HCT116 (cell line): Measurements from ENCODE around the gene PTCH2. TPM values are rescaled to one million over a fixed set of nuclear protein-coding genes. Genes with fewer than 3 reads are reported as not detected.
"Not testable (repeated sequence)": the region's sequence is repeated elsewhere in the genome, so short reads cannot be mapped to it uniquely, and the experiment has no call there.

Experiments used
- ATAC-seq: fragments of 200-7000 bp; cut with Tn5 transposase; 2 replicates; pipeline ENCODE4 v1.9.1; 2020; ENCODE audit warnings: mild to moderate bottlenecking, moderate library complexity
- BruUV-seq: library from RNA; stranded (reverse); fragments of 400-500 nt; replicated peaks from 2 replicates; lab custom pipeline; 2021; lab: Mats Ljungman, UMichigan
- CTCF ChIA-PET: fragments of 300-600 bp; sonication (Branson Sonifier 250); formaldehyde crosslinking; loops from one replicate; lab custom pipeline; 2021; ENCODE audit warnings: antibody characterized with exemption; lab: Charles Lee
- POLR2A ChIA-PET: fragments of 300-600, 350-600 bp; sonication (Branson Sonifier 250); formaldehyde crosslinking; loops from one replicate; lab custom pipeline; 2021; ENCODE audit warnings: antibody characterized with exemption; lab: Charles Lee
- RAD21 ChIA-PET, 2 experiments: fragments of 300-600 bp; sonication (Branson Sonifier 250); formaldehyde crosslinking; loops; one replicate each; lab custom pipeline; 2023; ENCODE audit warnings: low total read pairs in 2 of 2; ENCODE audit not compliant: uncharacterized antibody in 2 of 2, unreplicated experiment in 2 of 2, low non-redundant PET in 1 of 2; lab: Charles Lee
- DNase-seq: peaks from one replicate; pipeline ENCODE4 v3.0.0-alpha.2; 2010; ENCODE audit warnings: low read depth, low spot score
- H2AFZ ChIP-seq: fragments of 200-600 bp; shearing (Covaris generic), sonication (generic); 2 replicates; pipeline ENCODE4 v1.6.1; 2017; ENCODE audit warnings: low read depth, mixed run types, mixed read lengths, antibody characterized with exemption, low read length; ENCODE audit not compliant: poor library complexity, severe bottlenecking
- H3K27ac ChIP-seq: 2 replicates; pipeline ENCODE4 v1.5.1; 2012; ENCODE audit warnings: low read depth, low read length
- H3K27me3 ChIP-seq: fragments of 200-600 bp; sonication (generic); 2 replicates; pipeline ENCODE4 v1.6.1; 2016; ENCODE audit warnings: mixed run types, low read length, mixed read lengths; ENCODE audit not compliant: insufficient read depth
- H3K36me3 ChIP-seq, 2 experiments: fragments of 200-500 bp in 1 of 2; fragments of 200-600 bp in 1 of 2; sonication (Bioruptor generic) in 1 of 2; sonication (generic) in 1 of 2; 2 replicates each; pipeline versions ENCODE4 v1.5.1 to v1.6.1; 2014 to 2016; ENCODE audit warnings: low read length in 2 of 2, inconsistent platforms in 1 of 2, mixed read lengths in 1 of 2, mixed run types in 1 of 2; ENCODE audit not compliant: insufficient read depth in 2 of 2, control insufficient read depth in 1 of 2
- H3K4me1 ChIP-seq, 2 experiments: fragments of 200-600 bp in 1 of 2; sonication (generic) in 1 of 2; 2 replicates each; pipeline versions ENCODE4 v1.5.1 to v1.6.1; 2012 to 2017; ENCODE audit warnings: low read length in 2 of 2, inconsistent platforms in 1 of 2, mild to moderate bottlenecking in 1 of 2, mixed read lengths in 1 of 2, mixed run types in 1 of 2, moderate library complexity in 1 of 2; ENCODE audit not compliant: insufficient read depth in 2 of 2, control insufficient read depth in 1 of 2
- H3K4me2 ChIP-seq: fragments of 200-600 bp; sonication (generic); 2 replicates; pipeline ENCODE4 v1.6.1; 2017; ENCODE audit warnings: mixed run types, low read length, mixed read lengths
- H3K4me3 ChIP-seq, 2 experiments: fragments of 200-600 bp in 1 of 2; sonication (generic) in 1 of 2; replicated peaks in 1 of 2; 2 replicates each; pipeline ENCODE4 v1.5.1; 2011 to 2016; ENCODE audit warnings: low read length in 2 of 2, control low read depth in 1 of 2, low read depth in 1 of 2, mild to moderate bottlenecking in 1 of 2, mixed read lengths in 1 of 2, mixed run types in 1 of 2
- H3K79me2 ChIP-seq: fragments of 200-600 bp; sonication (generic); 2 replicates; pipeline ENCODE4 v1.6.1; 2017; ENCODE audit warnings: mild to moderate bottlenecking, mixed run types, low read length, moderate library complexity, mixed read lengths; ENCODE audit not compliant: insufficient read depth
- H3K9ac ChIP-seq: fragments of 200-600 bp; sonication (generic); 2 replicates; pipeline ENCODE4 v1.6.1; 2016; ENCODE audit warnings: low read length, mixed read lengths
- H3K9me2 ChIP-seq: fragments of 200-600 bp; sonication (generic), shearing (Covaris generic); 2 replicates; pipeline ENCODE4 v1.6.1; 2017; ENCODE audit warnings: mixed run types, mild to moderate bottlenecking, moderate library complexity; ENCODE audit not compliant: insufficient read depth
- H3K9me3 ChIP-seq, 2 experiments: fragments of 200-500 bp in 1 of 2; fragments of 200-600 bp in 1 of 2; sonication (Bioruptor generic) in 1 of 2; sonication (generic) in 1 of 2; 2 replicates each; pipeline ENCODE4 v1.6.1; 2014 to 2017; ENCODE audit warnings: low read length in 2 of 2, mixed read lengths in 2 of 2, inconsistent platforms in 1 of 2, low read depth in 1 of 2, mild to moderate bottlenecking in 1 of 2, mixed run types in 1 of 2, moderate library complexity in 1 of 2; ENCODE audit not compliant: control insufficient read depth in 1 of 2, insufficient read depth in 1 of 2
- H4K20me1 ChIP-seq: fragments of 200-600 bp; sonication (generic), shearing (Covaris generic); 2 replicates; pipeline ENCODE4 v1.6.1; 2017; ENCODE audit warnings: mixed run types, mild to moderate bottlenecking, moderate library complexity; ENCODE audit not compliant: insufficient read depth
- CBX3 ChIP-seq: IDR thresholded peaks from 2 replicates; pipeline ENCODE4 v1.6.1; 2012; ENCODE audit warnings: low read depth
- POLR2AphosphoS5 ChIP-seq: IDR thresholded peaks from 2 replicates; pipeline ENCODE4 v1.6.1; 2011; ENCODE audit warnings: mild to moderate bottlenecking, low read depth, low read length, moderate library complexity
- RAD21 ChIP-seq: IDR thresholded peaks from 2 replicates; pipeline ENCODE4 v1.6.1; 2012; ENCODE audit warnings: low read depth, mild to moderate bottlenecking
- YY1 ChIP-seq: IDR thresholded peaks from 2 replicates; pipeline ENCODE4 v1.6.1; 2011; ENCODE audit warnings: low read length, low read depth, moderate library complexity, mild to moderate bottlenecking; ENCODE audit not compliant: insufficient replicate concordance; ENCODE audit errors: extremely low read depth
- ZNF274 ChIP-seq: fragments of 200-500 bp; sonication (Bioruptor generic); IDR thresholded peaks from 2 replicates; pipeline ENCODE4 v1.6.1; 2014; ENCODE audit warnings: mild to moderate bottlenecking, low read depth, low read length, inconsistent platforms
- intact Hi-C: fragments of 100-400 bp; cut with micrococcal nuclease; formaldehyde crosslinking; loops from 2 replicates; pipeline ENCODE4 v1.10.0; 2022
- total RNA-seq: library from RNA; stranded (reverse); gene quantifications from one replicate; pipeline ENCODE4 v1.2.1, GENCODE V29; 2021; ENCODE audit not compliant: unreplicated experiment

The PTCH2 gene
- total RNA-seq, 1 experiment from 2014 or later: 1.3 TPM

- H3K79me2 ChIP-seq, H3K4me3 ChIP-seq, ATAC-seq, H3K27me3 ChIP-seq, H4K20me1 ChIP-seq, H3K9ac ChIP-seq, H3K27ac ChIP-seq, intact Hi-C loops, DNase-seq, H3K9me2 ChIP-seq, H2AFZ ChIP-seq, CTCF ChIA-PET, RAD21 ChIA-PET, H3K9me3 ChIP-seq, H3K4me2 ChIP-seq, H3K36me3 ChIP-seq, BruUV-seq: not testable (repeated sequence)
- POLR2A ChIA-PET: interaction anchor here (1.7 to 9.1 kb wide), 2 partner anchors 16 to 103 kb away, joined by 5 to 200 read pairs; partner anchors contain the start of genes BTBD19 and DYNLT4
- peaks cover 0 to 13% of the 10 kb centered on the region in 2 experiments; a peak in 2 of 4 replicates for H3K4me1 ChIP-seq
These were observed 18.7 kb downstream of the PTCH2 start for GRCh38 chr1:44824392-44824791.

- no peaks in the 10 kb centered on the region for H3K36me3 ChIP-seq
- H3K9me2 ChIP-seq: no peaks in the 10 kb centered on the region
- H3K27ac ChIP-seq: no peak overlapping the region
- peaks cover 10 to 26% of the 10 kb centered on the region in 2 experiments for H3K4me1 ChIP-seq
- ChIA-PET RAD21 (no interaction called here), CTCF (no interaction called here), POLR2A (interaction anchor here (0.6 to 9.1 kb wide), 5 partner anchors 15 to 480 kb away, joined by 3 to 200 read pairs (median 4); partner anchors contain the start of genes BTBD19, DYNLT4 and UROD)
- no peaks in the 10 kb centered on the region for H4K20me1 ChIP-seq
- DNase-seq: no peak
- no peak for TF ChIP-seq CBX3
- no peak for TF ChIP-seq RAD21
- TF ChIP-seq POLR2AphosphoS5: no peak
- TF ChIP-seq YY1: no peak
- TF ChIP-seq ZNF274: no peak
- H3K9ac ChIP-seq: no peak overlapping the region
- H2AFZ ChIP-seq: no peak overlapping the region
- no TSS peak for BruUV-seq
- intact Hi-C loops: no loop called here
- no peak overlapping the region for H3K4me2 ChIP-seq
- no peaks in the 10 kb centered on the region for H3K27me3 ChIP-seq
- no peaks in the 10 kb centered on the region for H3K79me2 ChIP-seq
- ATAC-seq: no peak
- H3K4me3 ChIP-seq: no peak overlapping the region
- H3K9me3 ChIP-seq: no peaks in the 10 kb centered on the region
These were observed 20.0 kb downstream of the PTCH2 start for GRCh38 chr1:44822981-44823451.
